Stimulated activated CD4-positive, alpha-beta T cell treated with anti-CD3 and anti-CD28 coated beads, Interleukin-1b, Interleukin-23, amount 100 ng/mL, for 4 hours (primary cell): ENCODE measurements around the gene EPS8L3.
"Not testable (repeated sequence)": the region's sequence is repeated elsewhere in the genome, so short reads cannot be mapped to it uniquely, and the experiment has no call there.

Experiments used
- DNase-seq, 2 donors: peaks; one replicate each; pipeline ENCODE4 v3.0.0-alpha.2; 2020; ENCODE audit warnings: low read depth in 2 of 2

The EPS8L3 gene

GRCh38 chr1:109763646-109764415 is at the start of gene EPS8L3:
Gene EPS8L3 (minus strand): TSS chr1:109763923. CDS start chr1:109761749, 2,174 bp downstream.
- no peak for DNase-seq

DNA sequence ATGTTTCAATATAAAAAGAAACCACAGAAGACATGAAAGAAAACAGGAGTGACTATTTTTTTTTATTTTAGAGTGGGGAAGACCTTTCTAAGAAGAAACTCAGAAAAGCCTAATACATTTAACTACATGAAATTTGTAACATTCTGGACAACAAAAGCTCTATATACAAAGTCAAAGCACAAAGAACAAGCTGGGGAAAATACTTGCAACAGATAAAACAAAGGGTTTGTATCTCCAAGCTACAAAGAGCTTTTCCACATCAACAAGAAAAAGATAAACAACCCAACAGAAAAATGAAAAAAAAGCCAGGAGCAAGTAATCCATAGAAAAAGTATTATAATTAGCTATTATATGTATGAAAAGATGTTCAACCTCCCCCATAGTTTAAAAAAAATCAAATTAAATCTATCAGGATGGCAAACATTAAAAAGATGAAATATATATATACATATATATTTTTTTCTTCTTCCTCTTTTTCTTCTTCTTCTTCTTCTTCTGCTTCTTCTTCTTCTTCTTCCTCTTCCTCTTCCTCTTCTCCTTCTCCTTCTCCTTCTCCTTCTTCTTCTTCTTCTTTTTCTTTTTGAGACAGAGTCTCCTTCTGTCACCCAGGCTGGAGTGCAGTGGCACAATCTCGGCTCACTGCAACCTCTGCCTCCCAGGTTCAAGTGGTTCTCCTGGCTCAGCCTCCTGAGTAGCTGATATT is 49.1 kb upstream of the EPS8L3 start:
- no peak for DNase-seq

DNA sequence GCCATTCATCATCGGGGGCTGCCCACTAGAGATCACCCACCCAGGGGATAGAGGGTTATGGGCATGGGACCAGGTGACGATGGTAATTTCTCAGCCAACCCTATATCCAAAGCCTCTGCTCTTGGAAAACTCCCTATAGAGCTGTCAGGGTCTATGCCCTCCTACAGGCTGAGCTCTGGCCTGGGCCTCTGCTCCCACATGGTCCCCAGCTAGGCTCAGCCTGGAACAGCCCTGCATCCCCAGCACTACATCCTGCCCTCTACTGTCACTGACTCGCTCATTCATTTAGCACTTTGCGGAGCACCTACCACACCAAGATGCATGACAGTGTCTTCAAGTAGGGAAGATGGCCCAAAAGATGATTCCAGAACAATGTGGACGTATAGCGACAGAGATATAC is 45.0 kb upstream of the EPS8L3 start:
- DNase-seq: no peak

GRCh38 chr1:109807822-109808680 is 44.3 kb upstream of the EPS8L3 start:
- DNase-seq: no peak

- DNase-seq: no peak
Observed at GRCh38 chr1:109807402-109807801, 43.7 kb upstream of the EPS8L3 start.

- no peak for DNase-seq
Observed at GRCh38 chr1:109806733-109807400, 43.1 kb upstream of the EPS8L3 start.

- DNase-seq: no peak
Observed at GRCh38 chr1:109805486-109806165, 41.9 kb upstream of the EPS8L3 start.

DNA sequence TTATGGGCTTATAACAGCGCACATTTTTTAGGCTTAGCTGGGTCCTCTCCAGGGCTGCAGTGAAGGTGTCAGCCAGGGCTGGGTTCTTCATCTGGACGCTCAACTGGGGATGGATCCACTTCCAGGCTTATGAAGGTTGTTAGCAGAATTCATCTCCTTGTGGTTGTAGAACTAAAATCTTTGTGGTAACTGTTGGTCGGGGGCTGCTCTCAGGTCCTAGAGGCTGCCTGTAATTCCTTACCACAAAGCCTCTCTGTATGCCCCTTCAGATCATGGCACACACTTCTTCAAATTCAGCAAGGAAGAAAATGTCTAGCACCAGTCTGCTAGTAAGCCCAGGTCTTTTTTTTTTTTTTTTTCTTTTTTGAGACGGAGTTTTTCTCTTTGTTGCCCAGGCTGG is 40.9 kb upstream of the EPS8L3 start:
- no peak for DNase-seq

GRCh38 chr1:109803901-109804331 is 40.2 kb upstream of the EPS8L3 start:
- DNase-seq: no peak

DNA sequence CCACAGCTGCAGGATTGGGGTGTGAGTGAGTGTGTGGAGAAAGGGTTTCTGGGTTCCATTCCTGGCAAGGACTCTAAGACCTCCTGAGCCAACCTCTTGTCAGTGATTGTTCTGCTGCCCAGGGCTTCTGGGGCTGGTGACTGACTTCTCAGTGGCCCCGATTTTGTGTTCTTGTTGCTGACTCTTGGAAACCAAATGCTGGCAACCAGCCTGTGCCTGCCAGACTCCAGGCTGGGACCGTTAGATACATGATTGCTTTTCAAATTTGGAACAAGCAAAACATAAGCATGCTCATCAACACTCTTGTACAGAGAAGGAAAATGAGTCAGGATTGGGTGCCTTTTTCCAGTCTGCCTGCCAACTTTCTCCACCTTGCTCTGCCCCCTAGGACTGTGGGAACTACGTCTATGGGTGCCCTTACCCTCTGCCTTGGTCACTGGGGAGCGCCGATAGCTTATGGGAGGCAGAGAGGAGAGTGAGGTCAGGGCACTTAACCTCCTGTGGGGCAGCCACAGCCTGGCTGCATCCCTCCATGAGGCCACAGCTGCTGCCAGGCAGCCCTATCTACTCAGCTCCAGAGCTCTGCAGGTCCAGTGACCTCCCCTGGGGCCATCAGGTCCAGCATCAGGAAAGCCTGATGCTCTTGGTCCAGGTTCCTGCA is 39.3 kb upstream of the EPS8L3 start:
- DNase-seq: no peak

DNA sequence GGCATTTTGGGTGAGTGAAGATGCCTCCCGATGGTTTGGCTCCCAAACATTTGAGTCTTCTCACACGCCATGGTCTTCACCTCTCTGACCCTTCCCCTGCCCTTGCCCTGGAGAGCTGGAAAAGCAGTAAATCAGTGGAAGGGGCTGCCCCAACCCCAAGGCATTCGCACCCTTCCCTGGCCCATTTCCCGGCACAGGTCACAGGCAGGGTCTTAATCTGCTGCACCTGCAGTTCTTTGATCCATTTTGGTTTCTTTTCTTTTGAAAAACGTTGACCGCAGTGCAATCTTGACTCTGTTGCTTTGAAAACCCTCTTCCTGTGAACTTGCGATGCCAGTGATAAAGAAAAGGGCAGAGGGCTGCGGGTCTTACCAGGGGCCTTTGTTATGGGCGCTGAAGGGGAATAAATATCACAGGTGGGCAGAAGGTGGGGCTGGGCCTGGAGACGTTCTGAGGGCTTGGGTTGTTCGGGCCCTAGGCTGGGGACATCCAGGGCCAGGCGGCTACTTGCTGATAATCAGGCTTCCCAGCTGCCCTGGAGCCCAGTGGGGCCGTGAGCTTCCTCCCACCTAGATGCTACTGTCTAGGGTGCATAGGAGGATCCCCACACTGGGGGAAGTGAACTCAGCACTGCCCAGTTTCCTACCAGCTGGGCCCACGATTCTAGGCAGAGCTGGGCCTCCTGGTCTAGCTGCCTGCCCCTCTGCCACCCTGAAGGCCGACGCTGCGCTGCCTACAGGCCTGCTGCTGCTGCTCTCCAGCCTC is 38.6 kb upstream of the EPS8L3 start:
- DNase-seq: peak in 1 of 2 donors; percentile 23

GRCh38 chr1:109801791-109802135 is 38.0 kb upstream of the EPS8L3 start:
- no peak for DNase-seq

DNA sequence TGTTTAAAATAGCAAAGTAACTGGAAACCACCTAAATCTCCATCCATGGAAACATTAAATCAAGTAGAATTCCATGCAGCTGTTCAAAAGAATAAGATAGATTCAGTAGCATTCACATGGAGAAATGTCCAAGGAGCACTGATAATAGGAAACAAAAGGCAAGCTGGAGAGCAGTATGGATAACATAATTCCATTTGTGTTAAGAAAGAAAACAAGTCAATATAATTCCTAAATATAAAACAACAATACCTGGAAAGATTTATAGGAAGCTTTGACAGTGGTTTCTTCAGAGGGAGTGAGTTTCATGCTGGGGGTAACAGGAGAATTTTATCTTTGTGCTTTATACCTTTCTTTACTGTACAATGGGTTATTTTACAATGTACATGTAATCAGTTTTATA is 36.6 kb upstream of the EPS8L3 start:
- no peak for DNase-seq

DNA sequence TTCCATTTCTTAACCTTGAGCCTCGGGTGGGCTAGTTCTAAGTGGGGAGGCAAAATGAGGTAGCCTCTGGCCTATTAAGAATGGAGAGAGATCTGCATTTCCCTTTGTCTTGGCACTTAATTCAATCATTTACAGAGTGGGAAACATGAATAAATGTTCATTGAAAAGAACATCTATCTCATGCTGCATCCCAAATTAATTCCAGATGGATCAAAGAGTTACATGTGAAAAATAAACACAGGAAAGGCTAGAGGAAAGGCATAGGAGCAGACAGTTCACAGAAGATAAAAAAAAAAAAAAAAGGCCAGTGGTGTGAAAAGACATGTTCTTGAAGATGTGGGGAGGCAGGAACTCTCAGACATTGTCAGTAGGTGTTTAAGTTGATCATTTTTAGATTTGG is 35.7 kb upstream of the EPS8L3 start:
- no peak for DNase-seq

DNA sequence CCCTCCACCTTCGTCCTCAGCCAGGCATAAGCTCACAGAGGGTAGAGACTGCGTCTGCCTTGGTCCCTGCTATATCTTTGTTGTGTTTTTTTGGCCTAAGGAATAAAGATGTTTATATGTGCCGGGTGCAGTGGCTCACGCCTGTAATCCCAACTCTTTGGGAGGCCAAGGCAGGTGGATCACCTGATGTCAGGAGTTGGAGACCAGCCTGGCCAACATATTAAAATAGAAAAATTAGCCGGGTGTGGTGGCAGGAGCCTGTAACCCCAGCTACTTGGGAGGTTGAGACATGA is 33.5 kb upstream of the EPS8L3 start:
- not testable (repeated sequence) for DNase-seq

- DNase-seq: no peak
Observed at GRCh38 chr1:109796484-109797302, 33.0 kb upstream of the EPS8L3 start.

DNA sequence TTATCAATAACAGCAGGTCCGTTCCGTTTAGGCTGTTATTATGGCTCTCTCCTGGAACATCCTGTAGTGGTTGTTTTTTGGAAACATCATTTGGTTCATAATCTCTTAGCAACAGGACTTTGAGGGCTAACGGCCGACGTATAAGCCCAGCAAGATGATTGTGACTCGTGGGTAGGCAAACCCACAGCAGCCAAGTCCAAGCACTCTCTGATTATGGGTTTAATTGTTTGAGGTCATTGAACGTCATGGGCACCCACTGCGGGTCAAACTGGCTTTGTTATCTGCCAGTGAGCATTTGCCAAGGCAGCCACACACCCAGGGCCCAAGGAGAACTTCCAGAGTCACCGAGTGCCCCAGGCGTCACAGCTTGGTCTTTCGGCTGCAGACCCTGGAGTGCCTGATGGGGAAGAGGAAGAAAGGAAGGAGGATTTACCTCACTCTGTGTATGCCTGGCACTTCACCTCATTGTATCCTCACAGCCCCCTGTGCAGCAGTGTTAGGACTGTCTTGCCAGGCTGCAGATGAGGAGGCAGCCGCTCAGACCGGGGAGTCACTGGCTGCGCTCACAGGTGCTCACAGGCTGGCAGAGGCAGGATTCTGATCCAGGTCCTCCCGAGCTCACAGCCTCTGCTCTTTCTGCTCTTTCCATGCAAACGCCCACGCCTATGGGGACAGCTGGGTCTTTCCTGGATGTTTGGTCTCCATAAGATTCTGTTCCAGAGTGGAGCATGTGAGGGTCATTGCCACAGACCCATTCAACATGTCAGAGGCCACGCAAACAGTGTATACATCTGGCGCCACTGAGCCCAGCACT is 30.8 kb upstream of the EPS8L3 start:
- no peak for DNase-seq
